Measurements from ENCODE around the gene CIB1. TPM values are rescaled to one million over a fixed set of nuclear protein-coding genes. Genes with fewer than 3 reads are reported as not detected.

The CIB1 gene
- total RNA-seq, 1 experiment from 2014 or later = 23.0 TPM

GRCh38 chr15:90227816-90228772 lies 5.6 kb downstream of the CIB1 start:
- WGBS (ENCODE audit: extremely low coverage, insufficient read length, low lambda C conversion rate) = no CpG with 5 or more reads among the region's 38 CpGs
- Histone ChIP-seq H3K27ac (ENCODE audit: insufficient read length, low read depth, low read length) (no peak overlapping the region), H3K23me2 (ENCODE audit: insufficient read length, low read depth, low read length, poor library complexity, severe bottlenecking) (peaks cover 3% of the 10 kb centered on the region), H3K27me3 (ENCODE audit: insufficient read depth, low read length) (no peaks in the 10 kb centered on the region), H2BK15ac (ENCODE audit: low read depth, low read length) (no peak overlapping the region), H2BK20ac (ENCODE audit: low read depth, low read length, poor library complexity, severe bottlenecking) (no peak overlapping the region), H3K4me2 (ENCODE audit: insufficient read depth, insufficient read length, low read length) (no peak overlapping the region), H3K14ac (ENCODE audit: insufficient read depth, low read length) (no peak overlapping the region), H2BK12ac (ENCODE audit: insufficient read length, low read depth, low read length) (no peak overlapping the region), H3T11ph (ENCODE audit: low read length) (no peak overlapping the region), H3K56ac (ENCODE audit: insufficient read length, low read depth, low read length) (no peak overlapping the region), H3K9ac (ENCODE audit: extremely low read depth, insufficient read length, low read length) (no peak overlapping the region), H3K79me2 (ENCODE audit: insufficient read depth, low read length) (no peaks in the 10 kb centered on the region), H3K23ac (ENCODE audit: insufficient read length, low read depth, low read length) (no peak overlapping the region), H2AK5ac (ENCODE audit: insufficient read length, low read length) (no peak overlapping the region), H3K9me3 (ENCODE audit: control insufficient read depth, low read depth, low read length) (no peaks in the 10 kb centered on the region), H4K5ac (ENCODE audit: insufficient read length, low read depth, low read length) (no peak overlapping the region), H3K79me1 (ENCODE audit: insufficient read depth, low read depth, low read length, poor library complexity, severe bottlenecking) (no peaks in the 10 kb centered on the region), H3K4ac (ENCODE audit: low read depth, low read length) (no peak overlapping the region), H3K18ac (ENCODE audit: insufficient read length, low read depth, low read length) (no peak overlapping the region), H4K8ac (replicated peaks; ENCODE audit: insufficient read length, low read depth, low read length) (no peak overlapping the region), H2BK120ac (ENCODE audit: low read depth, low read length, poor library complexity, severe bottlenecking) (no peak overlapping the region), H2BK5ac (ENCODE audit: insufficient read length, low read length) (no peak overlapping the region), H3K4me1 (ENCODE audit: insufficient read depth, low read length) (no peaks in the 10 kb centered on the region), H2AFZ (ENCODE audit: low read length) (no peak overlapping the region), H4K91ac (ENCODE audit: insufficient read length, low read depth, low read length) (no peak overlapping the region), H4K20me1 (ENCODE audit: control insufficient read depth, insufficient read depth, insufficient read length) (no peaks in the 10 kb centered on the region)
- peaks cover 1% of the 10 kb centered on the region; the same call in 1 of the 2 replicates for H3K27me3 Mint-ChIP-seq (ENCODE audit: low read depth)
- TF ChIP-seq CTCF (conservative IDR thresholded peaks at IDR 0.05) = no peak
- peaks cover 6 to 8% of the 10 kb centered on the region in 2 experiments for H3K4me1 Mint-ChIP-seq
- no peaks in the 10 kb centered on the region for H3K9me3 Mint-ChIP-seq
- no peak overlapping the region for H3K27ac Mint-ChIP-seq
- H3K36me3 Mint-ChIP-seq (ENCODE audit: insufficient read depth in 1 of 3, low read depth in 3 of 3) = peaks cover 30 to 65% (median 53%) of the 10 kb centered on the region in 3 experiments
- H3K4me3 Mint-ChIP-seq = no peak overlapping the region
- no peak for DNase-seq

All from H9 (cell line).